ENCODE results near the gene COL11A2.

The COL11A2 gene

GRCh38 chr6:33200219-33201146 is 8.2 kb upstream of the COL11A2 start, which contains the start of the genes RXRB and SLC39A7:
TSS of gene RXRB (minus strand) at chr6:33200665. CDS start at chr6:33200476, 189 bp downstream.
TSS of gene SLC39A7 (plus strand) at chr6:33200867. CDS start at chr6:33201246, 379 bp downstream.
- peak within 1 kb of the TSS; percentile 72 for H3K4me3 ChIP-seq (ENCODE audit: low read depth, low read length)
- ChIA-PET CTCF (no interaction called here), POLR2A (interaction anchor here (1.6 kb wide), 1 partner anchor 8 kb away, joined by 5 read pairs; the partner anchor contains the start of gene RING1)
- TF ChIP-seq CTCF (IDR thresholded peaks at IDR 0.05; ENCODE audit: insufficient read depth, low read length, missing control alignments): no peak
- peak; percentile 94 for DNase-seq (ENCODE audit: low read depth, low spot score)

GRCh38 chr6:33199687-33200218 is 7.5 kb upstream of the COL11A2 start:
- ChIA-PET POLR2A (interaction anchor here (1.6 kb wide), 1 partner anchor 9 kb away, joined by 5 read pairs; the partner anchor contains the start of gene RING1), CTCF (interaction anchor here (1.3 to 2.8 kb wide), 3 partner anchors 10 to 51 kb away, joined by 4 to 16 read pairs (median 12); no protein-coding TSS in a partner anchor)
- H3K4me3 ChIP-seq (ENCODE audit: low read depth, low read length): peak overlapping the region; percentile 72
- TF ChIP-seq CTCF (IDR thresholded peaks at IDR 0.05; ENCODE audit: insufficient read depth, low read length, missing control alignments): no peak
- no peak for DNase-seq (ENCODE audit: low read depth, low spot score)

- ChIA-PET CTCF (interaction anchor here (1.3 to 2.9 kb wide), 6 partner anchors 10 to 52 kb away, joined by 4 to 22 read pairs (median 12); partner anchors contain the start of gene RING1), POLR2A (interaction anchor here (0.6 to 1.6 kb wide), 2 partner anchors 9 to 10 kb away, joined by 3 to 5 read pairs; partner anchors contain the start of gene RING1)
- no peak for TF ChIP-seq CTCF (IDR thresholded peaks at IDR 0.05; ENCODE audit: insufficient read depth, low read length, missing control alignments)
- H3K4me3 ChIP-seq (ENCODE audit: low read depth, low read length): peak overlapping the region; percentile 72
- DNase-seq (ENCODE audit: low read depth, low spot score): no peak
Measured at GRCh38 chr6:33198853-33199436, 6.7 kb upstream of the COL11A2 start.

GRCh38 chr6:33198159-33198852 is 6.0 kb upstream of the COL11A2 start:
- DNase-seq (ENCODE audit: low read depth, low spot score): no peak
- ChIA-PET CTCF (interaction anchor here (0.6 to 2.9 kb wide), 27 partner anchors 9 to 356 kb away, joined by 3 to 22 read pairs (median 4); partner anchors contain the start of genes RING1, RPS18 and VPS52), POLR2A (interaction anchor here (0.6 to 1.0 kb wide), 3 partner anchors 8 to 50 kb away, joined by 3 read pairs; no protein-coding TSS in a partner anchor)
- H3K4me3 ChIP-seq (ENCODE audit: low read depth, low read length): peak overlapping the region; percentile 6
- TF ChIP-seq CTCF (IDR thresholded peaks at IDR 0.05; ENCODE audit: insufficient read depth, low read length, missing control alignments): no peak

GRCh38 chr6:33197431-33198048 is 5.3 kb upstream of the COL11A2 start:
- POLR2A ChIA-PET: interaction anchor here (0.7 to 1.0 kb wide), 2 partner anchors 11 to 51 kb away, joined by 3 read pairs; no protein-coding TSS in a partner anchor
- no peak for DNase-seq (ENCODE audit: low read depth, low spot score)
- TF ChIP-seq CTCF (IDR thresholded peaks at IDR 0.05; ENCODE audit: insufficient read depth, low read length, missing control alignments): peak; percentile 74
- CTCF ChIA-PET: interaction anchor here (0.7 to 2.9 kb wide), 29 partner anchors 8 to 355 kb away, joined by 3 to 22 read pairs (median 4); partner anchors contain the start of genes RING1, RPS18 and VPS52
- peak overlapping the region; percentile 6 for H3K4me3 ChIP-seq (ENCODE audit: low read depth, low read length)
